Measurements from ENCODE around the gene VAMP3.

DNA sequence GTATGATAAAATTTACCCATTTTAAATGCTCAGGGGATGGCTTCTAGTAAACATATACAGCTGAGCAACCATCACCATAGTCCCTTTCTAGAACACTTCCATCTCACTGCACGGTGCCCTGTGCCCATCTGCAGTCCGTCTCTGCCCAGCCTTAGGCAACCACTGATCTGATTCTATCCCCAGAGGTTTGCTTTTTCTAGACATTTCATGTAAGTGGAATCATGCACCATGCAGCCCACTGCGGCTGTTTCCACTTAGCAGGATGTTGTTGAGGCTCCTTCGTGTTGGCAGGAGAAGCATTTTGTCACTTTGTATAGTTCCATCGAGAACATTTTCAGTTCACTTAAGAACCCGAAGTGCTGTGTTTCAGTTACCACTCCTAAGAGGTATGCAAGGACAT, 27.8 kb upstream of the VAMP3 start:
- TF ChIP-seq, protein P1, sequence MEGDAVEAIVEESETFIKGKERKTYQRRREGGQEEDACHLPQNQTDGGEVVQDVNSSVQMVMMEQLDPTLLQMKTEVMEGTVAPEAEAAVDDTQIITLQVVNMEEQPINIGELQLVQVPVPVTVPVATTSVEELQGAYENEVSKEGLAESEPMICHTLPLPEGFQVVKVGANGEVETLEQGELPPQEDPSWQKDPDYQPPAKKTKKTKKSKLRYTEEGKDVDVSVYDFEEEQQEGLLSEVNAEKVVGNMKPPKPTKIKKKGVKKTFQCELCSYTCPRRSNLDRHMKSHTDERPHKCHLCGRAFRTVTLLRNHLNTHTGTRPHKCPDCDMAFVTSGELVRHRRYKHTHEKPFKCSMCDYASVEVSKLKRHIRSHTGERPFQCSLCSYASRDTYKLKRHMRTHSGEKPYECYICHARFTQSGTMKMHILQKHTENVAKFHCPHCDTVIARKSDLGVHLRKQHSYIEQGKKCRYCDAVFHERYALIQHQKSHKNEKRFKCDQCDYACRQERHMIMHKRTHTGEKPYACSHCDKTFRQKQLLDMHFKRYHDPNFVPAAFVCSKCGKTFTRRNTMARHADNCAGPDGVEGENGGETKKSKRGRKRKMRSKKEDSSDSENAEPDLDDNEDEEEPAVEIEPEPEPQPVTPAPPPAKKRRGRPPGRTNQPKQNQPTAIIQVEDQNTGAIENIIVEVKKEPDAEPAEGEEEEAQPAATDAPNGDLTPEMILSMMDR (optimal IDR thresholded peaks at IDR 0.05 in 1 of 3, IDR thresholded peaks at IDR 0.05 in 1 of 3, conservative IDR thresholded peaks at IDR 0.05 in 1 of 3; ENCODE audit: extremely low read depth in 1 of 3, insufficient read depth in 2 of 3, low read length in 3 of 3), result no peak
- TF ChIP-seq EZH2 (IDR thresholded peaks at IDR 0.05; ENCODE audit: low read length), result no peak
